Adipocyte (in vitro differentiated cells): Measurements from ENCODE around the gene UNC13D.
"Not testable (repeated sequence)": the region's sequence is repeated elsewhere in the genome, so short reads cannot be mapped to it uniquely, and the experiment has no call there.

Experiments
- DNase-seq: peaks from one replicate; pipeline ENCODE4 v3.0.0-alpha.2; 2015; ENCODE audit warnings: low read depth
- H3K27me3 ChIP-seq: replicated peaks from 2 replicates; pipeline ENCODE4 v1.7.0; 2013; ENCODE audit warnings: mild to moderate bottlenecking, low read length, moderate library complexity; ENCODE audit not compliant: control insufficient read depth, insufficient read depth
- H3K36me3 ChIP-seq: 2 replicates; pipeline ENCODE4 v1.7.0; 2013; ENCODE audit warnings: low read length, mild to moderate bottlenecking, moderate library complexity; ENCODE audit not compliant: control insufficient read depth, insufficient read depth, severe bottlenecking
- H3K4me1 ChIP-seq: 2 replicates; pipeline ENCODE4 v1.7.0; 2013; ENCODE audit warnings: mild to moderate bottlenecking, low read length, moderate library complexity; ENCODE audit not compliant: control insufficient read depth, insufficient read depth
- H3K4me3 ChIP-seq: 2 replicates; pipeline ENCODE4 v1.7.0; 2013; ENCODE audit warnings: mild to moderate bottlenecking, low read length, moderate library complexity
- H3K9ac ChIP-seq: 2 replicates; pipeline ENCODE4 v1.7.0; 2013; ENCODE audit warnings: mild to moderate bottlenecking, low read length, moderate library complexity
- H3K9me3 ChIP-seq: 2 replicates; pipeline ENCODE4 v1.7.0; 2013; ENCODE audit warnings: mild to moderate bottlenecking, low read length, moderate library complexity; ENCODE audit not compliant: control insufficient read depth

UNC13D gene

GRCh38 chr17:75856062-75856756 lies 12.0 kb upstream of the UNC13D start:
- peak overlapping the region; percentile 93 for H3K4me3 ChIP-seq
- peak; percentile 44 for DNase-seq
- H3K9me3 ChIP-seq, result no peaks in the 10 kb centered on the region
- H3K9ac ChIP-seq, result peak overlapping the region; percentile 93
- no peaks in the 10 kb centered on the region for H3K27me3 ChIP-seq
- H3K36me3 ChIP-seq, result peaks cover 4% of the 10 kb centered on the region
- H3K4me1 ChIP-seq, result peaks cover 27% of the 10 kb centered on the region

- Histone ChIP-seq H3K9me3 (no peaks in the 10 kb centered on the region), H3K4me3 (peak within 1 kb of the TSS; percentile 93), H3K4me1 (peaks cover 31% of the 10 kb centered on the region), H3K27me3 (no peaks in the 10 kb centered on the region), H3K9ac (peak within 1 kb of the TSS; percentile 93), H3K36me3 (peaks cover 11% of the 10 kb centered on the region)
- peak; percentile 100 for DNase-seq
Observed at GRCh38 chr17:75855310-75856061, 11.3 kb upstream of the UNC13D start, which contains the start of gene WBP2. Gene WBP2 (minus strand): TSS chr17:75855335. CDS start chr17:75855297, 38 bp downstream.

GRCh38 chr17:75854881-75855309 lies 10.7 kb upstream of the UNC13D start:
- Histone ChIP-seq H3K9ac (peak overlapping the region; percentile 89), H3K4me1 (peaks cover 35% of the 10 kb centered on the region), H3K9me3 (no peaks in the 10 kb centered on the region), H3K4me3 (peak overlapping the region; percentile 93), H3K27me3 (no peaks in the 10 kb centered on the region), H3K36me3 (peaks cover 16% of the 10 kb centered on the region)
- no peak for DNase-seq

- Histone ChIP-seq H3K9ac (peak overlapping the region; percentile 89), H3K4me1 (peaks cover 42% of the 10 kb centered on the region), H3K4me3 (peak overlapping the region; percentile 93), H3K27me3 (no peaks in the 10 kb centered on the region), H3K9me3 (no peaks in the 10 kb centered on the region), H3K36me3 (peaks cover 23% of the 10 kb centered on the region)
- peak; percentile 46 for DNase-seq
Observed at GRCh38 chr17:75854101-75854748, 10.0 kb upstream of the UNC13D start.

- Histone ChIP-seq H3K27me3 (no peaks in the 10 kb centered on the region), H3K36me3 (peaks cover 30% of the 10 kb centered on the region), H3K9ac (peak overlapping the region; percentile 55), H3K9me3 (no peaks in the 10 kb centered on the region), H3K4me3 (peak overlapping the region; percentile 93), H3K4me1 (peaks cover 50% of the 10 kb centered on the region)
- DNase-seq, result peak; percentile 44
Observed at GRCh38 chr17:75853433-75853832, 9.2 kb upstream of the UNC13D start.

GRCh38 chr17:75851693-75851991 lies 7.4 kb upstream of the UNC13D start:
- DNase-seq, H3K27me3 ChIP-seq, H3K9me3 ChIP-seq, H3K4me3 ChIP-seq: not testable (repeated sequence)
- Histone ChIP-seq H3K9ac (peak overlapping the region; percentile 2), H3K36me3 (peaks cover 48% of the 10 kb centered on the region), H3K4me1 (peaks cover 55% of the 10 kb centered on the region)

GRCh38 chr17:75850928-75851692 lies 6.9 kb upstream of the UNC13D start:
- no peak overlapping the region for H3K4me3 ChIP-seq
- H3K9ac ChIP-seq, result peak overlapping the region; percentile 2
- no peaks in the 10 kb centered on the region for H3K27me3 ChIP-seq
- H3K36me3 ChIP-seq, result peaks cover 53% of the 10 kb centered on the region
- no peaks in the 10 kb centered on the region for H3K9me3 ChIP-seq
- DNase-seq, result no peak
- H3K4me1 ChIP-seq, result peaks cover 52% of the 10 kb centered on the region

- DNase-seq, result no peak
- Histone ChIP-seq H3K4me1 (peaks cover 65% of the 10 kb centered on the region), H3K9ac (peak overlapping the region; percentile 0), H3K36me3 (peaks cover 57% of the 10 kb centered on the region), H3K4me3 (no peak overlapping the region), H3K9me3 (no peaks in the 10 kb centered on the region), H3K27me3 (no peaks in the 10 kb centered on the region)
Observed at GRCh38 chr17:75849724-75850123, 5.5 kb upstream of the UNC13D start.

GRCh38 chr17:75849279-75849646 lies 5.1 kb upstream of the UNC13D start:
- peaks cover 57% of the 10 kb centered on the region for H3K36me3 ChIP-seq
- H3K4me1 ChIP-seq, result peaks cover 62% of the 10 kb centered on the region
- H3K27me3 ChIP-seq, result no peaks in the 10 kb centered on the region
- no peaks in the 10 kb centered on the region for H3K9me3 ChIP-seq
- no peak for DNase-seq
- peak overlapping the region; percentile 35 for H3K9ac ChIP-seq
- no peak overlapping the region for H3K4me3 ChIP-seq

- H3K9ac ChIP-seq, result peak overlapping the region; percentile 35
- H3K36me3 ChIP-seq, result peaks cover 57% of the 10 kb centered on the region
- peaks cover 56% of the 10 kb centered on the region for H3K4me1 ChIP-seq
- no peaks in the 10 kb centered on the region for H3K9me3 ChIP-seq
- peak; percentile 69 for DNase-seq
- H3K4me3 ChIP-seq, result no peak overlapping the region
- H3K27me3 ChIP-seq, result no peaks in the 10 kb centered on the region
Observed at GRCh38 chr17:75848523-75849278, 4.5 kb upstream of the UNC13D start.
